Right atrium auricular region (tissue), 2 donors: ENCODE results near the gene BCAM. TPM values are rescaled to one million over a fixed set of nuclear protein-coding genes. Genes with fewer than 3 reads are reported as not detected.

Experiments
- DNase-seq: peaks from one replicate; pipeline ENCODE4 v3.0.0-alpha.2; 2019; ENCODE audit warnings: low spot score
- H3K27ac ChIP-seq, 2 donors: fragments of 200-600 bp; sonication (generic); 1 replicate in 1 of 2; 2 replicates in 1 of 2; pipeline ENCODE4 v1.5.1; 2016 to 2019
- H3K27me3 ChIP-seq, 2 donors: fragments of 200-600 bp; sonication (generic); one replicate each; pipeline versions ENCODE4 v1.5.1 to v1.6.0; 2017 to 2019
- H3K36me3 ChIP-seq: fragments of 200-600 bp; sonication (generic); one replicate; pipeline ENCODE4 v1.5.1; 2016
- H3K4me1 ChIP-seq, 2 donors: fragments of 200-600 bp; sonication (generic); one replicate each; pipeline versions ENCODE4 v1.5.1 to v1.6.0; 2017 to 2019
- H3K4me3 ChIP-seq, 2 donors: fragments of 200-600 bp; sonication (generic); 1 replicate in 1 of 2; 2 replicates in 1 of 2; pipeline ENCODE4 v1.5.1; 2017 to 2019; ENCODE audit warnings: mild to moderate bottlenecking in 1 of 2, moderate library complexity in 1 of 2
- H3K9me3 ChIP-seq, 2 donors: fragments of 200-600 bp; sonication (generic); one replicate each; pipeline ENCODE4 v1.5.1; 2019
- total RNA-seq, 2 donors: library from RNA; depleted of rRNA; stranded (reverse); fragments of >200 nt; gene quantifications; one replicate each; pipeline ENCODE4 v1.1.0, GENCODE V29; 2016
- TF ChIP-seq, protein P1 (sequence below), 2 donors: fragments of 200-600 bp; sonication (generic); IDR thresholded peaks; one replicate each; pipeline ENCODE4 v1.5.1; 2019; ENCODE audit warnings: antibody characterized with exemption in 2 of 2

The BCAM gene
- total RNA-seq, 2 donors from 2014 or later, result 82.1 to 102 TPM

DNA sequence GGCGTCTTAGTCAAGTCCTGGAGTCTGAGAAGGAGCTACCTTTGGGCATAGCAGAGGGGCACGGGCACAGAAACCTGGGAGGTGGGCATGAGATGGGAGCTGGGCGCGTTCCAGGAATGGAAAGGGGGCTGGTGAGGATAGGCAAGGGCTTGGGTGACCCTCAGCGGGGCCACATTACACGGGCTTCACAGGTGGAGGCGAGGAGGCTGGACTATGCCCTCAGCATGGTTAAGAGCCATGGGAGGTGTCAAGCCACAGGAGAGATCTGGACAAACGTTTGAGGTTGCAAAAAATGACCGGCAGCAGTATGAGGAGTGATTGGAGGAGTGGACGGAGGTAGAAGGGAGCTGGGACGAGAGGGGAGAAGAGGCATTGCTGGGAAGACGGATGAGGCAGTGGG, 58.7 kb downstream of the BCAM start:
- Histone ChIP-seq H3K27ac (peak overlapping the region; percentile 31 to 48), H3K9me3 (no peaks in the 10 kb centered on the region), H3K4me1 (peaks cover 0 to 25% of the 10 kb centered on the region in 2 donors), H3K36me3 (peaks cover 49% of the 10 kb centered on the region), H3K27me3 (no peaks in the 10 kb centered on the region), H3K4me3 (no peak overlapping the region)
- DNase-seq, result no peak
- TF ChIP-seq, protein P1, sequence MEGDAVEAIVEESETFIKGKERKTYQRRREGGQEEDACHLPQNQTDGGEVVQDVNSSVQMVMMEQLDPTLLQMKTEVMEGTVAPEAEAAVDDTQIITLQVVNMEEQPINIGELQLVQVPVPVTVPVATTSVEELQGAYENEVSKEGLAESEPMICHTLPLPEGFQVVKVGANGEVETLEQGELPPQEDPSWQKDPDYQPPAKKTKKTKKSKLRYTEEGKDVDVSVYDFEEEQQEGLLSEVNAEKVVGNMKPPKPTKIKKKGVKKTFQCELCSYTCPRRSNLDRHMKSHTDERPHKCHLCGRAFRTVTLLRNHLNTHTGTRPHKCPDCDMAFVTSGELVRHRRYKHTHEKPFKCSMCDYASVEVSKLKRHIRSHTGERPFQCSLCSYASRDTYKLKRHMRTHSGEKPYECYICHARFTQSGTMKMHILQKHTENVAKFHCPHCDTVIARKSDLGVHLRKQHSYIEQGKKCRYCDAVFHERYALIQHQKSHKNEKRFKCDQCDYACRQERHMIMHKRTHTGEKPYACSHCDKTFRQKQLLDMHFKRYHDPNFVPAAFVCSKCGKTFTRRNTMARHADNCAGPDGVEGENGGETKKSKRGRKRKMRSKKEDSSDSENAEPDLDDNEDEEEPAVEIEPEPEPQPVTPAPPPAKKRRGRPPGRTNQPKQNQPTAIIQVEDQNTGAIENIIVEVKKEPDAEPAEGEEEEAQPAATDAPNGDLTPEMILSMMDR (IDR thresholded peaks at IDR 0.05), result no peak

GRCh38 chr19:44869733-44870470, 61.0 kb downstream of the BCAM start:
- peak overlapping the region; percentile 35 to 56 for H3K27ac ChIP-seq
- H3K4me1 ChIP-seq, result peaks cover 0 to 25% of the 10 kb centered on the region in 2 donors
- no peak for DNase-seq
- H3K4me3 ChIP-seq, result no peak overlapping the region
- no peaks in the 10 kb centered on the region for H3K9me3 ChIP-seq
- H3K27me3 ChIP-seq, result no peaks in the 10 kb centered on the region
- TF ChIP-seq, protein P1 (IDR thresholded peaks at IDR 0.05), result no peak
- H3K36me3 ChIP-seq, result peaks cover 69% of the 10 kb centered on the region

Other genes starting within 250 kb of the BCAM start
- not detected for gene IGSF23, start 195.5 kb upstream of the BCAM start, total RNA-seq
- gene PVR, start 165.2 kb upstream of the BCAM start, total RNA-seq, result 100 to 1,000 TPM in 1 of 2 donors, 10 to 100 TPM in 1; 72.4 to 104 TPM
- gene CEACAM19, start 137.6 kb upstream of the BCAM start, total RNA-seq, result 1 to 10 TPM; 2.3 to 3.1 TPM
- not detected for gene CEACAM16, start 110.0 kb upstream of the BCAM start, total RNA-seq
- gene BCL3, start 60.4 kb upstream of the BCAM start, total RNA-seq, result 10 to 100 TPM; 15.3 to 25.2 TPM
- not detected for gene CBLC, start 31.2 kb upstream of the BCAM start, total RNA-seq
- gene NECTIN2, start 37.2 kb downstream of the BCAM start, total RNA-seq, result 10 to 100 TPM; 65.1 to 95.7 TPM
- gene TOMM40, start 82.2 kb downstream of the BCAM start, total RNA-seq, result 10 to 100 TPM; 33.7 to 39.0 TPM
- gene APOE, start 96.7 kb downstream of the BCAM start, total RNA-seq, result 100 to 1,000 TPM in 1 of 2 donors, 10 to 100 TPM in 1; 85.3 to 403 TPM
- gene APOC1, start 105.5 kb downstream of the BCAM start, total RNA-seq, result 1 to 10 TPM; 3.6 to 6.5 TPM
- gene APOC4, start 133.1 kb downstream of the BCAM start, total RNA-seq, result not detected
- gene APOC2, start 136.9 kb downstream of the BCAM start, total RNA-seq, result not detected
- gene CLPTM1, start 146.3 kb downstream of the BCAM start, total RNA-seq, result 10 to 100 TPM; 75.9 to 83.5 TPM
- 1 to 10 TPM; 1.3 to 3.1 TPM for gene RELB, start 192.4 kb downstream of the BCAM start, total RNA-seq
- 10 to 100 TPM; 29.6 to 31.3 TPM for gene CLASRP, start 229.9 kb downstream of the BCAM start, total RNA-seq